Skeletal muscle tissue (tissue), 4 donors: ENCODE results near the gene RALGPS2. TPM values are rescaled to one million over a fixed set of nuclear protein-coding genes. Genes with fewer than 3 reads are reported as not detected.

ENCODE experiments used
- H3K27ac ChIP-seq: one replicate; pipeline ENCODE4 v1.7.0; 2013; ENCODE audit warnings: mild to moderate bottlenecking, low read depth, low read length, inconsistent platforms
- H3K27me3 ChIP-seq, 3 donors: one replicate each; pipeline ENCODE4 v1.7.0; 2013; ENCODE audit warnings: low read length in 3 of 3; ENCODE audit not compliant: control insufficient read depth in 3 of 3, insufficient read depth in 3 of 3
- H3K36me3 ChIP-seq, 3 donors: one replicate each; pipeline ENCODE4 v1.7.0; 2013; ENCODE audit warnings: low read length in 3 of 3; ENCODE audit not compliant: control insufficient read depth in 3 of 3, insufficient read depth in 3 of 3
- H3K4me1 ChIP-seq, 3 donors: one replicate each; pipeline ENCODE4 v1.7.0; 2013; ENCODE audit warnings: low read length in 3 of 3, mild to moderate bottlenecking in 3 of 3; ENCODE audit not compliant: control insufficient read depth in 3 of 3, insufficient read depth in 3 of 3
- H3K4me3 ChIP-seq, 3 donors: one replicate each; pipeline ENCODE4 v1.7.0; 2013; ENCODE audit warnings: low read length in 3 of 3
- H3K9ac ChIP-seq, 3 donors: one replicate each; pipeline ENCODE4 v1.7.0; 2013; ENCODE audit warnings: low read length in 3 of 3, mild to moderate bottlenecking in 3 of 3, moderate library complexity in 2 of 3, low read depth in 1 of 3
- H3K9me3 ChIP-seq, 3 donors: one replicate each; pipeline ENCODE4 v1.7.0; 2013; ENCODE audit warnings: low read length in 3 of 3; ENCODE audit not compliant: control insufficient read depth in 3 of 3
- total RNA-seq: library from RNA; depleted of rRNA; stranded (reverse); fragments of >200 nt; gene quantifications from one replicate; pipeline ENCODE4 v1.2.3, GENCODE V29; 2014
- donor health status: Osteomylitis.

The RALGPS2 gene
- total RNA-seq, 1 donor from 2014 or later, result 35.5 TPM

GRCh38 chr1:178951600-178951999, 226.6 kb downstream of the RALGPS2 start:
- Histone ChIP-seq H3K4me3 (no peak overlapping the region), H3K9ac (no peak overlapping the region), H3K9me3 (no peaks in the 10 kb centered on the region), H3K27me3 (peaks cover 0 to 5% (median 0%) of the 10 kb centered on the region in 3 donors), H3K4me1 (peaks cover 6 to 11% (median 11%) of the 10 kb centered on the region in 3 donors), H3K36me3 (no peaks in the 10 kb centered on the region), H3K27ac (no peak overlapping the region)

DNA sequence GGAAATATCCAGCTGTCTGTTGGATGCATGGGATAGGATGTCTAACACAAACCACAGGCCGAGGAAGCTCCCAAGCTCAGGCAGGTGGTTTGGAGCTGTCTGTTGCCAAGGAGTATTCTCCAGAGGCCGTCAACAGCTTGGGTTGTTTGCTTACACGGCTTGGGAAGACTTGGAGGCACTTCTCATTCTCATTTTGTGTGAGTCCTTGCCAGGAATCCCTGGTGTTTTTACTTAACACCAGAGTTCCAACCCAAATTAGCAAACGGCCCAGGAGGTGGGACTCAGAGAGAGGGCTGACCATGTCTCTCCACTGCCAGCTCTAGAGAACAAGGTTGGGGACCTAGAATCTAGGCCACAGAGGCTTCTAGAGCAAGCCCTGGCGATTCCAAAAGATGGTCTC, 228.0 kb downstream of the RALGPS2 start:
- H3K36me3 ChIP-seq, result no peaks in the 10 kb centered on the region
- H3K27me3 ChIP-seq, result peaks cover 0 to 2% (median 0%) of the 10 kb centered on the region in 3 donors
- no peak overlapping the region for H3K27ac ChIP-seq

DNA sequence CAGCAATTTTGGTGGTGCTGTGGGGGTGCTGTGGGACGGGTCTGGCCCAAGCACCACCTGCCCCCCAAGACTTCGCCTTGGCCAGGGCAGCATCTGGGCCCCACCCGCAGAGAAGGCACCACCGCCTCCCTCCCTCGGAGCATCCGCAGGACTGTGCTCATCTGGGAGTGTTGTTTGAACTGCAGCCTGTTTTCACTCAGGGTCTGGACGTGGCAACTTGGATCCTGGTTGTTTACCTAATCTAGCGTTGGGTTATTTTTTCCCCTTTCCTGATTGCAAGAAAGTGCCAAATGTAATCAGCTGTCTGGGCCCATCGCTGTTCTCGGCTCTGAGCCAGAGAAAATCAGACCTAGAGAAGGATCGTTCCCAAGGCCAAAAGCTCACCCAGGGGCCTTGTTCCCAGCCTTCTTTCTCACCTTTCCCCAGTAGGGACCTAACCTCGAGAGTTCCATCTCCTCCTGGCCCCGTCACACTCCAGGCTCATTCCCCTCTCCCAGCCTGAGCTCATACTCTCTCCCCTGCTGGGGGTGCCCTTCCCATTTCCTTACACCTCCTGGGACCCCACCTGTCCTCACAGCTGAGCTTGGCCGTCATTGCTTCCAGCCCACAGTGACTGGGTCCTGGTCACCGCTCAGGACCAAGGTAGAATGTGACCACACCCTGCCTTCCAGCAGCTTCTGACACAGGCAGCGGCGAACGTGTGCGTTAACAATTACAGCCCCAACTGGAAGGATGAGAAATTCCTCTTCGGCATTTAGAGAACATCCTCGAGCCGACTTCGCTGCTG, 228.7 kb downstream of the RALGPS2 start:
- no peak overlapping the region for H3K9ac ChIP-seq
- H3K27ac ChIP-seq, result no peak overlapping the region
- peaks cover 0 to 2% (median 0%) of the 10 kb centered on the region in 3 donors for H3K27me3 ChIP-seq
- no peak overlapping the region for H3K4me3 ChIP-seq
- H3K36me3 ChIP-seq, result no peaks in the 10 kb centered on the region
- H3K9me3 ChIP-seq, result no peaks in the 10 kb centered on the region
- peaks cover 6 to 11% (median 11%) of the 10 kb centered on the region in 3 donors for H3K4me1 ChIP-seq

More for the DNA sequence above, 228.0 kb downstream of the RALGPS2 start:
- H3K9me3 ChIP-seq, result no peaks in the 10 kb centered on the region
- peaks cover 6 to 11% (median 11%) of the 10 kb centered on the region in 3 donors for H3K4me1 ChIP-seq
- no peak overlapping the region for H3K4me3 ChIP-seq
- H3K9ac ChIP-seq, result no peak overlapping the region

- Histone ChIP-seq H3K9me3 (no peaks in the 10 kb centered on the region), H3K4me1 (peaks cover 6 to 11% (median 11%) of the 10 kb centered on the region in 3 donors), H3K36me3 (no peaks in the 10 kb centered on the region), H3K4me3 (no peak overlapping the region), H3K27me3 (peaks cover 0 to 2% (median 0%) of the 10 kb centered on the region in 3 donors), H3K27ac (no peak overlapping the region), H3K9ac (no peak overlapping the region)
Measured at GRCh38 chr1:178954325-178954690, 229.3 kb downstream of the RALGPS2 start.

GRCh38 chr1:178954937-178955336, 229.9 kb downstream of the RALGPS2 start:
- no peak overlapping the region for H3K4me3 ChIP-seq
- no peak overlapping the region for H3K27ac ChIP-seq
- H3K36me3 ChIP-seq, result no peaks in the 10 kb centered on the region
- peaks cover 6 to 11% (median 11%) of the 10 kb centered on the region in 3 donors for H3K4me1 ChIP-seq
- peaks cover 0 to 2% (median 0%) of the 10 kb centered on the region in 3 donors for H3K27me3 ChIP-seq
- no peak overlapping the region for H3K9ac ChIP-seq
- no peaks in the 10 kb centered on the region for H3K9me3 ChIP-seq

DNA sequence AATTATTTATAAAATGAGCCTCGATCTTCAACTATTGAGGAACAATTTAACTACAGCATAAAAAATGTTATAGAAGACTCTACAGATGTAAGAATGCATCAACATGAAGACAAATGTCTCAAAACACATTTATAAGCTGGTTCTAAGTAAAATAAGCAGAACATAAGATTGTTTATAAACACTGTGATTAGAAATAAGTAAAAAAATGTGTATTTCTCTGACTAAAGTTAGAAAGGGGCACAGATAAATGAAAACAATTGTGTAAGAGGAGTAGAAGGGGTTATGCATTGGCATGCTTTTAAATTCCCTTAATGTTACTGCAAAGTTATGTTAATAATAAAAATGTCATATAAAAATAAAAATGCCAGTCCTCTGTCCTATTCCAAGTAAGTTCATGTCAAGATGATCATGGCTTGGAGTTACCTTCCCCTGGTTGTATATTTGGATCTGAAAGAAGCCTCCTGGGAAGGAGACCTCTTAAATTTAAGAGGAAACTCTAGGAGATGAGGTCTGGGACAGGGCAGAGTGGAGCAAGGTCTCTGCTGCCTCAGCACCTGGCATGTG, 230.4 kb downstream of the RALGPS2 start:
- no peaks in the 10 kb centered on the region for H3K36me3 ChIP-seq
- peaks cover 0 to 2% (median 0%) of the 10 kb centered on the region in 3 donors for H3K27me3 ChIP-seq
- H3K27ac ChIP-seq, result no peak overlapping the region
- H3K9me3 ChIP-seq, result no peaks in the 10 kb centered on the region
- H3K9ac ChIP-seq, result no peak overlapping the region
- peaks cover 6 to 11% (median 11%) of the 10 kb centered on the region in 3 donors for H3K4me1 ChIP-seq
- H3K4me3 ChIP-seq, result no peak overlapping the region

GRCh38 chr1:178958491-178958890, 233.4 kb downstream of the RALGPS2 start:
- Histone ChIP-seq H3K4me1 (peaks cover 10 to 15% (median 11%) of the 10 kb centered on the region in 3 donors), H3K27me3 (peaks cover 0 to 2% (median 0%) of the 10 kb centered on the region in 3 donors), H3K36me3 (no peaks in the 10 kb centered on the region), H3K9ac (no peak overlapping the region), H3K27ac (no peak overlapping the region), H3K4me3 (no peak overlapping the region), H3K9me3 (no peaks in the 10 kb centered on the region)

DNA sequence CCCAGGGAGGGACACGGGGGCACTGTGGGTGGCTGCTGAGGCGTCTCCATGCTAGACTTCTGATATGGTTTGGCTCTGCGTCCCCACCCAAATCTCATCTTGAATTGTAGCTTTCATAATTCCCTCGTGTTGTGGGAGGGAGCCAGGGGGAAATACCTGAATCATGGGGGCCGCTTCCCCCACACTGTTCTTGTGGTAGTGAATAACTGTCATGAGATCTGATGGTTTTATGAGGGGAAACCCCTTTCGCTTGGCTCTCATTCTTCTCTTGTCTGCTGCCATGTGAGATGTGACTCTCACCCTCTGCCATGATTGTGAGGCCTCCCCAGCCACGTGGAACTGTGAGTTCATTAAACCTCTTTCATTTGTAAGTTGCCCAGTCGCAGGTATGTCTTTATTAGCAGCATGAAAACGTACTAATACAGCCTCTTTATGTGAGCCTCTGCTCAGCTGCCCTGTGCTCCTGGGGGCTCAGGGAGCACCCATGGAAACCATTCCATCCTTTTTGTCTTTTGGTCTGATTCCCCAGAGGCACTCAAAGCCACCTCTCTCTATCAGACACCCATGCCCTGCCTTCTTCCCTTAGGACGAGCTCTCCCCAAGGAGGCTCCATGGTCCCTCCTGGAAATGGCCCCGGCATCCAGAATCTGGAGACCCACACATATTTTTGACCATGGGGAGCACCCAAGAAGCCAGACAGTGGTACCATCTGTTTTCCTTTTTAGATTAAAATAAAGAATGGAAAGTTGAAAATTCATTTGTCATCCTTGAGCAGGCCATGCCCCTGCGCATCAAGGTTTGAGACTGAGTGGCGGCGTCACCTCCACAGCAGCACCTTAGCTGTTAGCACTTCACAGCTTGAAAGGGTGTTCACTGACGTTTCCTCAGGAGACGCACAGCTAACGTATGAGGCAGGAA, 234.8 kb downstream of the RALGPS2 start:
- Histone ChIP-seq H3K27ac (no peak overlapping the region), H3K4me1 (peaks cover 7 to 11% (median 10%) of the 10 kb centered on the region in 3 donors), H3K9me3 (no peaks in the 10 kb centered on the region), H3K9ac (no peak overlapping the region), H3K4me3 (no peak overlapping the region), H3K36me3 (no peaks in the 10 kb centered on the region), H3K27me3 (no peaks in the 10 kb centered on the region)

GRCh38 chr1:178960482-178961240, 235.6 kb downstream of the RALGPS2 start:
- Histone ChIP-seq H3K4me1 (peaks cover 7 to 11% (median 10%) of the 10 kb centered on the region in 3 donors), H3K9ac (no peak overlapping the region), H3K27me3 (no peaks in the 10 kb centered on the region), H3K27ac (no peak overlapping the region), H3K36me3 (no peaks in the 10 kb centered on the region), H3K9me3 (no peaks in the 10 kb centered on the region), H3K4me3 (no peak overlapping the region)
